ENCODE data around the gene PRDM11.

DNA sequence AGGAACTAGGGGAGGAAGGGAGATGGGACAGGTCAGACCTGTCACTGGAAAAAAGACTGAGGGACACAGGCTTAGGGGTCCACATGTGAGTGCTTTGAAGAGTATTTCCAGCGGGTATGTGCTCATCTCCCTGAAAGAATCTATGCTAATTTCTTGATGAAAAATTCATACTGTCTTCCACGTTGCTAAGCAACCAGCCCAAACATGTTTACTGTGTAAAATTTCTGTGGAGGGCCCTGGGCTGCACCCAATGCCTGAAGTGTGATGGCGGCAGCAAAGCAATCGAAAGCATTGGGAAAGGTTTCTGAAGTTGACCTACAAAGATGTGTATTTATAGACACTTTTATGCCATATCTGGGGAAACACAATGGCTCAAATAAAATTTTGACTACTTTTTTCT lies 132.3 kb downstream of the PRDM11 start:
- no peak for TF ChIP-seq CTCF (conservative IDR thresholded peaks at IDR 0.05 in 1 of 2, IDR thresholded peaks at IDR 0.05 in 1 of 2; ENCODE audit: extremely low read depth in 1 of 2, insufficient read depth in 1 of 2, low read depth in 1 of 2, low read length in 2 of 2)
- no peak for TF ChIP-seq EZH2 (IDR thresholded peaks at IDR 0.05; ENCODE audit: borderline replicate concordance, low read length)
